CD4-positive, alpha-beta T cell treated with Interleukin-12 subunit alpha and Interleukin-12 subunit beta, for 1 hour (primary cell): ENCODE measurements around the gene NMNAT3.
"Not testable (repeated sequence)": the region's sequence is repeated elsewhere in the genome, so short reads cannot be mapped to it uniquely, and the experiment has no call there.

Source experiments
- DNase-seq: peaks from one replicate; pipeline ENCODE4 v3.0.0-alpha.2; 2020

NMNAT3 gene

DNA sequence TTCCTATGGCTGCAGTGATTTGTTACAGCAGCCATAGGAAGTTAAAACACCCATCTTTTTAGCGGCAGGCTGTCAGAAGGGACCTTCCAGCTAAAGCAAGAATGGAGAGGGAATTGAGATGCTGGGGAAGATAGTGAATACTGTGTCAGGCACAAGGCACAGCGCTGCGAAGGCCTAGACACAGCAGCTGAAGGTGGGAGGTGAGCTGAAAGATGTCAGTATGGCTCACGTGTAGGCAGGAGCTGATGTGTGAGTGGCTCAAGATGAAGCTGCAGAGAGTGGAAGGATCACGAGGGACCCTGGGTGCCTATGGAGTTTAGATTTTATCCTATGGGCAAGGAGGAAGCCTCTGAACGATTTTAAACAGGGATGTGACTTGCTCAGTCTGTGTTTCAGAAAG is 44.3 kb downstream of the NMNAT3 start:
- no peak for DNase-seq

DNA sequence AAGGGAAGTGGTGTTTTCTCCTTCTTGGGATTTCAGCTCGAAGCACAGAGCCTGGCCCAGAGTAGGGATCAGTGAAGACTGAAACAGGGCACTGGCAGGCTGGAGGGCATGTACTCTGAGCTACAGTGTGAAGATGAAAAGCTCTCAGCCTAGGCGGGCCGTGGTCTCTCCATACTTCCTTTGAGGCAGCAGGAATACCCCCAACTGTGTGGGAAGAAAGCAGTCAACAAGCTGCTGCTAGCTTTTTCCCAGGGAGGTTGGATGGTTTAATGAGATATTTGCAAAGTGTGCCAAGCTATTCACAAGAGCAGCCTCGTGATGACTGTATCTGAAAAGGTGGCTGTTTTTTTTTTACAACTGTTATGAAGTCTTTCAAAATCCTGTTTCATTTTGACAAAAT is 47.2 kb downstream of the NMNAT3 start:
- DNase-seq, result no peak

DNA sequence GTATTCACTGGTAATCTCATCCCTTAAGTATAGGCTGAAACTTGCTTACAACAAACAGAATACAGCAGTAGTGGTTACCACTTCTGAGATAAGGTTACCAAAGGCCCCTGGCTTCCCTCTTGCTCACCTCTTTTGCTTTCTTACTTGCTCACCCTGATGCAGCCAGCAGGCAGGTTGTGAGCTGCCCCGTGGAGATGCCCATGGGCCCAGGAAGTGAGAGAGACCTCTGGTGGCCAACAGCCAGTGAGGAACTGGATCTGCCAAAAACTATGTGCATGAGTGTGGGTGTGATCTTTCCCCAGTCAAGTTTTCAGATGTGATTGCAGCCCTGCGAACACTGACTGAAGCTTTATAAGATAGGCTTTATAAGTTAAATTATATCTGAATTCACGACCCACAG is 48.7 kb downstream of the NMNAT3 start:
- no peak for DNase-seq

DNA sequence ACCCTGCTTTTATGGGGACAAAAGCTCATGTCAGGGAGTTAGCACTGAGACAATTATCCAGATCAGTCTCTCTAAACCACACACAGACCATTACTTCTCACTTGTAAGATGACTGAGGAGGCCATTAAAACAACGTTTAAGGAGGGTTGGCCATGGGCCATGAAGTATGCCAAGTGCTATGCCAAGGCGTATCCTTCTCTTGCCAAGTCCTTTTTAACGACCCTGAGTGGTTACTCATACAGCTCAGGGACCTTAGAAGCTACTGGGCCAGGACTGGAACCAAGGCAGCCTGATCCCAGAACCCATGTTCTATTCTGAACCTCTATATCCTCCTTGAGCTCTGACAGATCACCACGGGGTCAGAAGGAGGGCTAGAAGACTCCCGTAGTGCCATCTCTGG is 50.0 kb downstream of the NMNAT3 start:
- DNase-seq, result no peak

DNA sequence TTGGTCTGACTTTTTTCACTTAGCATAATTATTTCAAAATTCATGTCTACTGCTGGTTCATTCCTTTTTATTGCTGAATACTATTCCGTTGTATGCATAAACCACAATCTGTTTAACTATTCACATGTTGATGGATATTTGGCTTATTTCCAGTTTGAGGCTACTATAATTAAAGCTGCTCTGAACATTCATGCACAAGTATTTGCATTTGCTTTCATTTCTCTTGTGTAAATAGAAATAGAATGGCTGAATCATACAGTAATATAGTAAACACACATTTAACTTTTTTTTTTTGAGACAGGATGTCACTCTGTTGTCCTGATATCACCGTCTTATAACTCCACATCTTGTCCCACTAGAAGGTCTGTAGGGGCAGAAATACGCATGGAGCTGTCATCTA is 57.3 kb downstream of the NMNAT3 start:
- no peak for DNase-seq

DNA sequence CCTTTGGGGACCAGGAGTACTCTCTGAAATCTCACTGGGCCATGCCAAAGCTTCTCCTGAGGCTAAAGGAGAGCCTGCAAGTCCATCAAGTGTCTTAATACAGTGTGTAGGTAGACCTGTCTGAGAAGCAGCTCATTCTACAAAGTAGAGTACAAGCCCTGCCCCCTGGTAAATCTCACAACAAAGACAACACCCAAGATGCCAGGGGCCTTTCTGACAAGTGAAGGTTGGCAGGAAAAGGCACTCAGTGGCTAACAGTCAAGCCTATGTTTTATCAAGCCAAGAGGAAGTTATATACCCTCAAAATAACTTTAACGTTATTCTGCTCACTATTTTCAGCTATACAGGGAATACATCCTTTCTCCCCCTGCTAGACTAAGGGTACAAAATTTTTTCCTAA is 58.3 kb downstream of the NMNAT3 start:
- no peak for DNase-seq

DNA sequence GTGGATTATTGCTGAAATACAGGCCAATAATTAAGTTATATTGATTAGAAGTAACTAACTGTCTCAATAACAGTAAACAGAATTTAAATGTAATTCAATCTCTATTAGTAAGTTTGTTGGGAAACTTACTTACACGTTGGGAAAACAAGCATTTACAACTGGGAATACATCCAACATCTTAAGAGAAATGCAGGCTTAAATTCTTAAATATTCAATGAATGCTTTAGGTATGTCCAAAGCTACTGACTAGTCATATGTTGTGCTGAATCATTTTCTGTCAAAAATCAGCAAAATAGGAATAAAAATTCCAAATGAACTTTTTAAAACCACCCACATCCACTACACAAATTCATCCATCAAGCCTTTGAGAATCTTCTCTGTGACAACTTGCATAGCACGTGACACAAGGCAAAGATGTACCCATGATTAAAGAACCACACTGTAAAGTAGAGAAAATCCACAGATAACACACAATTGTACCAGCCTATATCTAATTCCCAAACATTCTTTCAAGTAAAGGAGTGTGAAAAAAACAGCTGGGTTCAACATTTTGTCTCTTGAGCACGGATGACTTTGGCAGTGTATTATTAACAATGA is 60.0 kb downstream of the NMNAT3 start:
- DNase-seq, result no peak

DNA sequence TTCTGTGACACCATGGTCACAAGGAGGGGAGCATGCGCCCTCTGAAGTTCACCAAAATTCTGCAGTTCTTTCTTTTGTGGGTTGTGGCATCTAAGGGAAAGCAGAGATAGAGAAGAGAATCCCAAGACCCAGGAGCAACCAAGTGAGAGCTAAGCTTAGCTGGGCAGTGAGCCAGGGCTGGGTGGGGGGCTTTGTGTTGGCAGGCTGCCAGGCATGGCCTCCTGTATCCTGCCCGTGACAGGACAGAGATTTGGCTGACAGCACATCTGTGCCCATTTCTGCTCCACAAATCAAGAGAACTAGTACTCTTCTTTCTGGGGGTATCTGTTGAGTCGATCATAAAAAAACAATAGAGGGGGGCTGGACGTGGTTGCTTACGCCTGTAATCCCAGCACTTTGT is 66.2 kb downstream of the NMNAT3 start:
- no peak for DNase-seq

DNA sequence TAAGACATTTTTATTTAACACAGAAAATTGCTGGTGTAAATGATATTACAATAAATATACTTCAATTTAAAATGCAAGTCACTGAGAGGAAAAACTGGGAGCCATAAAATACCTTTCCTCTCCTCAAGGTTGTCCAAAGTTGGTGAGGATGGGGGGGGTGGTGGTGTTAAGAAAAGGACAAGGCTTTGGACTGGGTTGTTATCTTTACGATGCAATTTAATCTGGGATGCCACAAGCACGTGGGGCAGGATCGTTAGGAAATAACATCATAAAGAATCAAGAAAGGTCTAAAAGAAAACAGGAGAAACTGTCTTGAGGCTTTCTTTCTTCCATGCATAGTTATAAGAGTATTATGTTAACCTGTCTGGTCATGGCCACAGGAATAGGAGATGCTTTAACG is 66.9 kb downstream of the NMNAT3 start:
- no peak for DNase-seq

DNA sequence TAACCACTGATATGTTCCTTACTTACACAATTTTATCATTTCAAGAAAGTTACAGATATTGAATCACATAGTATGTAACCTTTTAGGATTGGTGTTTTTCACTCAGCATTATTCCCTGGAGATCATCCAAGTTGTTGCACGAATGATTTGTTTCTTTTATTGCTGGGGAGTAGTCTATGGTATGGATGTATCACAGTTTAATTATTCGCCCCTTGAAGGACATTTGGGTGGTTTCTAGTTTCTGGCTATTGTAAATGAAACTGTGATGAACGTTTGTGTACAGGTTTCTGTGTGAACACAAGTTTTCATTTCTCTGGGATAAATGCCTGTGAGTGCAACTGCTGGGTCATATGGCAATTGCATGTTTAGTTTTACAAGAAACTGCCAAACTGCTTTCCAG is 68.8 kb downstream of the NMNAT3 start:
- no peak for DNase-seq

DNA sequence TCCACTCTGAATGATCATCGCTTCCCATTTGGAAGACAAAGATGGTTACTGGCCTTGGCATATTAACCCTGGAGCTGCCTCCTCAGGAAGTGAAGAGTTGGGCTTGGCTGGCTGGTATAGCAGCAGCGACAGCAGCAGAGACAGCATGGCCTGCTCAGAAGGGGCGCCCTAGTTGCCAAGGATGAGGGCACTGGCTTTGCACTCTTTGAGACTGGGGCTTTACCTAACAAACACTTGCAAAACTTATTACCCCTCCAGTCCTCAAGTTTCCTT is 69.7 kb downstream of the NMNAT3 start:
- no peak for DNase-seq

DNA sequence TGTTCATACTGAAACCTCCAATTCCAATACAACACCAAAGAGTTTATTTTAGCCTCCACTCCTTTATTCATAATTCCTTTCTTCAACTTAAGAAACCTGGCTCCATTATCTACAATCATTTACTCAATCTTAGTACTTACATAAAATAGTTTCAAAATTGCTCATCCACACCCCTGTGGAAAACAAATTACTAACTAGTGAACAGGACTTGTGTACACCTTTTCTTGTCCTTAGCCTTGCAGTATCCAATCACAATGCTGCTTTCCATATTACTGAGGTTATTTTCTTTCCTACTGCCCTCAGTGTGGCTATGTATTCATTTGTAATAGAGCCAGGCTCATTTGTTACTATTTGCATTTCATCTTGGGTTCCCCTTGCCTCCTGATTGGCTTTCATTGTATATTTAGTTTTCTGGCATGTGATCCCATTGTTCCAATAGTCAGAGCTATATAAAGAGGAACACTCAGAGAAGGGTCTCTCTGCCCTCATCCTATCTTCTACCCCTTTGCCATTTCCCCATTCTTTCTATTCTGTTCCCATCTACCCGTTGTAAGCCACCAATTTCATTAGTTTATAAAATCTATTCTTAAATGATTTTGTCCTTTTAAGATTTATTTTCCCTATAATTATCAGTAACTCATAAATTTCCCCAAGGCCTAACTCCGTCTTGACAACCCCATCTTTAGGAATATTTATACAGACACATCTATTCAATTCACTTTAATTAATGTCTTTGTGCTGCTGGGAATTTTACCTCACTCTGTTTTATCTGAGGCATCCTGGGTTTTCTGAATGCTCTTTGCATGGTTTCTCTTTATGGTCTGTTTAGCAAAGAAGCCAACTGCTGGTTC is 70.3 kb downstream of the NMNAT3 start:
- no peak for DNase-seq

DNA sequence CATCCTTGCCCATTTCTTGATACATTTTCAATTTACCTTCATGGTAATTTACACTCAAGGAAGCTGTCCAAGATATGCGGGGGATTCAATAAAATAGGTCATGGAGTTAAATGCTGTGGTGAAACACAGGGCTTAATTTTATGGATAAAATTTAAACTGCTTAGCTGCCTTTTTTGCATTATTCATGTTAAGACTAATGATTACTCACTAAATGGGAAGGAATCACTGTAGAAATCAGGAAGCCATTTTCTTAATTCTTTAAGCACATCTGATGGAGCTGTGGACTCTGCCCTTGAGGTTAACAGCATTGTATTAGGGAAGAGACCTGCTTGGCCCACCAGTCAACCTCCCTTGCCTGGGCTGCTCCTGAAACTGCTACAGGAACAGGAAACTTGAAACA is 75.8 kb downstream of the NMNAT3 start:
- DNase-seq, result no peak

DNA sequence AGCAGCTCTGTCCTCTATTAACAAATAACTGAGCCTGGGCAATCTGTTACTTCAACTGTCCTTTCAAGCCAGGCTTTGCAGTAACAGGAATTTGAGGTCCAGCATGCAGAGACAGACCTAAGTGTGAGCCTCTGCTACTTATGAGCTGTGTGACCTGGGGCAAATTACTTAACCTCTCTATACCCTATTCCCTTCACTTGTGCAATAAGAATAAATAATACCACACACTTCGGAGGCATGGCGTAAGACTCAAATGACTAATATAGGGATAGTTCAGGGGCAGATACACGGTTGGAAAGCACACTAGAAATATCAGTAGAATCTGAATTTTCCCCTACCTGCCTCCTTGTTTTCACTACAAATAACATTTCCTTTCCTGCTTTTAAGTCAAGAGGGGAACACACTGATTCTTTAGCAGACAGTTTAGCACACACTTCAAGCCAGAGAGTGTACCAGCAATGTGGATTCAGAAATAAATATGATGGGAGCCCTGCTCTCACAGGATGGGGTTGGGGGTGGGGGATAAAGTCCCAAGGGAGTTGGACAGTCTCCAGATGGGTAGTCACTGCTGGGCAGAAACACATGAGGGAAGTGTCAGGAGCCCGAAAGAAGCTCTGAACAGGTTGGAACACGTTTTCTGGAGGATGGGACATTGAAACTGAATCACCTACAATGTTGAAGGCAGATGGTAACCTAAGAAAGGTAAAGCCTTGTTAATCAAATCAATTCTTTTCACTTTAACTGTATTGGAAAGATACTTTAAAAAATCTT is 76.4 kb downstream of the NMNAT3 start:
- no peak for DNase-seq

DNA sequence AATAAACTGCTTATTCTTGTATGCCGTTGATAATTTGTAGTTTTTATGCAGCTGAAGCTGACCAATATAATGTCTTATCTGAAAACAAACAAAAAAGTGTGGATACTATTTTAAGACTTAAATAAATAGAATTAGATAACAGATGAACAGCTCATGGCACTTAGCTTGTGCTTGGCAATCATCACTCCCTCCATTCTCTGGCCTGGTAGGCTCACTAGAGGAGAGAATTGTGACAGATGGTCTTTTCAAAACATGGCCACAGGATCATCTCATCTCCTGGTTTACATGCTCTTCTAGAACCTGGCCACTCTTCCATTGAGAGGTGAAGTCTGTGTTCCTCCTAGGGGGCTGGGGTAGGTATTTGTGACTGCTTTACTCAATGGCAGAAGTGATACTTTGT is 79.8 kb downstream of the NMNAT3 start:
- DNase-seq, result no peak

DNA sequence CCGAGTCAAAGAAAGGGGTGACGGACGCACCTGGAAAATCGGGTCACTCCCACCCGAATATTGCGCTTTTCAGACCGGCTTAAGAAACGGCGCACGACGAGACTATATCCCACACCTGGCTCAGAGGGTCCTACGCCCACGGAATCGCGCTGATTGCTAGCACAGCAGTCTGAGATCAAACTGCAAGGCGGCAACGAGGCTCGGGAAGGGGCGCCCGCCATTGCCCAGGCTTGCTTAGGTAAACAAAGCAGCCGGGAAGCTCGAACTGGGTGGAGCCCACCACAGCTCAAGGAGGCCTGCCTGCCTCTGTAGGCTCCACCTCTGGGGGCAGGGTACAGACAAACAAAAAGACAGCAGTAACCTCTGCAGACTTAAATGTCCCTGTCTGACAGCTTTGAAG is 86.6 kb downstream of the NMNAT3 start:
- not testable (repeated sequence) for DNase-seq

DNA sequence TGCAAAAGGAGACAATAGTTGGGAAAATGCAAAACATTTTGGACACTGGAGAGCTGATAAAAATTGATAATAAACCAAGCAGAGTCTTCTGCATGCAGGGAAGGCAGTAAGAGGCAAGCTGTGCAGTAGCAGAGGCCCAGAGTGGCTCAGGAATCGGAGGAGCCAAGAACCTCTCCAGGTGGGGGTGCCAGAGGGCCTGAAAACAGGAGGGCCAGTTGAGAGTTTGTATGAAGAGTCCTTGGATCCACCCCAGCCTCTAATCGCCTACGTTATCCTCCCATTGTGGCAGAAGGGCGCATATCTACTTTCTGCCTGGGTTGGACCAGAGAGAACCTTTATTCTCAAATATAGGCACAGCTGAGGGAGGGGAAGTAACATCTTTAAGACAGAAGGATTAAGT is 89.3 kb downstream of the NMNAT3 start:
- no peak for DNase-seq

DNA sequence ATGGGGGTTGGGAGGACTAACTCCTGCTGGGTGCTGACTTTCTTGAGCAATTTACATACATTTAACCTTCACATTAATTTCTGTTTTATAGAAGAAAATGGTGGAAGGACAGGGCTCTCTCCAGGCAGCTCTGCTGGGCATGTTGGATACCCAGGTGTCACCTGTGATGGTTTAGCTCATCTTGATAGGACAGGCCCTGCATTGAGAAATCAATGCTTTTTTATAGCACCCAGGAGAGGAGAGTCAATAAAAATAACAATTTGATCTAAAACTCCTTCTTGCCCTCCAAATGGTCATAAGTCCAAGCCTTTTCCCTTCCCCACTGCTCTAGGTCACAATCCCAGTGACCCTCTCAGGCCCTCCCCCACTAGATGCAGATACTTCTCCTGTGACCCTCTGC is 90.0 kb downstream of the NMNAT3 start:
- no peak for DNase-seq

DNA sequence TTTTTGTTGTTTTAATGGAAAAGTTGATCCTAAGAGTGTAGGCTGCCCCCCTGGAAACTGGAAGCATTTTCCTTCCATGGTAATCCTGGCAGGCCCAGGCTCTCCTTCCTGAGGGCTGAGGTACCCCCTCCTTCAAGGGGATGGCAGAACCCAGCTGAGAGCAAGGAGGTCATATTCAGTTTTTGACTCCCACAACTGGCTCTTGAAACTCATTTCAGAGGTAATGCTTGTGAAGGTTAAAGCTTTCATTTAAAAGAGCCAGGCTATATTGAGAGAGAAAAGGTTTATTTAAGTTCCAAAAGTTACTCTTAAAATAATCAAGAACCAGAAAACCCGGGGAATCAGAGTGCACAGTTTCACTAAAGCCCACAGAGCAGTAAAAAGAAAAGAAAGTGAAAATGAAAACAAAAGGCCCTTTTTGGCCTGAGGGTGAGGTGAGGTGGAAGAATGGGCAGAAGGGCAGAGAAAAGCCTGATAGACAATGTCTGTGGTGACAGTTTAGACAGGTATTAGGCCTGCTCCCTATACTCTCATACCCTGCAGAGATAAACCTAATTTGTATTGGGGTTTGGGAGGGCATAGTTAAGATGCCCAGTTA is 91.3 kb downstream of the NMNAT3 start:
- no peak for DNase-seq

DNA sequence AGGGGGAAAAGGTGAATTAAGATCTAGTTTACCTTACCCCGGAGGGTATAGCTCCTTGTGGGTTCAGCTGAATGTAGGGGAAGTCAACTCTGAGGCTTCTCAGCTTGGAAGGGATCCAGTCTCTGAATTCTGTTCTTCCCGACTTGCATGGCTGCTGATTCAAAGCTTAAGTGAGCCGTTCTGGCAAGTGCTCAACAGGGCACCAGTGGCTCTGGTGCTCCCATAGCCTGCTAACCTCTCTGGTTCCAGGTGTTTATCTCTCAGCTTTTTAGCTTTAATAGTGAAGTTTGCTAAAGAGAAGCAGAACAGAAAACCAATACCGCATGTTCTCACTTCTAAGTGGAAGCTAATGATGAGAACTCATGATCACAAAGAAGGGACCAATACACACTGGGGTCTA is 92.0 kb downstream of the NMNAT3 start:
- no peak for DNase-seq

DNA sequence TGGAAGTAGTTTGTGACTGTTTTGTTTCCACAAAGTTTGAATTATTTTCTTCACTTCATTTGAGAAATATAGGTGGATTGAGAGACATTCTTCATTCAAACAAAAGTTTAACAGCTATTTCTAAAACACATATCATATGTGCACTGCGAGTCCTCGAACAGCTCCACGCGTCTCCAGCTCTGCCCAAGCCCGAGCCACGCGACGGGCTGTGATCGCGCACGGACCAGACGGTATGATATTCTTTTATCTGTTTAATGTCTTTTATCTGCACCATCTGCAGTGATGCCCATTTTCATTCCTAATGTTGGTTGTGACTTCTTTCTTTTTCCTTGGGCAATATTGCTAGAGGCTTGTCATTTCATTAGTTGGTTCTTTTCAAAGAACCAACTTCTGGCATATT is 94.1 kb downstream of the NMNAT3 start:
- DNase-seq, result not testable (repeated sequence)

DNA sequence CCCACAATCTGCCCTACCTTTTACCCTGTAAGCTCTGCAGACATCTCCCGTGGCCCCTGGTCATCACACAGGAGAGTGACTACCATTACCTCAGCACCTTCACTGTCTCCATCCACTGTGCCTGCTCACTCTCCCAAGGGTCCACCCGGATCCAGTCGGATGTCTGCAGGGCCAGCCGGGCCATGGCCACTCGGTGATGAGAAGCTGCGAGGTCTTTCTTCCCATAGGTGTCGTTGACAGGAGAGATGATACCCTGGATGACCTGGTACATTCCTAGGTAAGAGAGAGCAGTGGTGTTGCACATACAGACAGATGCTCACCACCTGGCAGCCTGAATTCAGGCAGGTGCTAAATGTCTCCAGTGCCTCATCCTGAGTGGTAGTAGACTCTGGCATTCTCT is 99.0 kb downstream of the NMNAT3 start:
- DNase-seq, result no peak

DNA sequence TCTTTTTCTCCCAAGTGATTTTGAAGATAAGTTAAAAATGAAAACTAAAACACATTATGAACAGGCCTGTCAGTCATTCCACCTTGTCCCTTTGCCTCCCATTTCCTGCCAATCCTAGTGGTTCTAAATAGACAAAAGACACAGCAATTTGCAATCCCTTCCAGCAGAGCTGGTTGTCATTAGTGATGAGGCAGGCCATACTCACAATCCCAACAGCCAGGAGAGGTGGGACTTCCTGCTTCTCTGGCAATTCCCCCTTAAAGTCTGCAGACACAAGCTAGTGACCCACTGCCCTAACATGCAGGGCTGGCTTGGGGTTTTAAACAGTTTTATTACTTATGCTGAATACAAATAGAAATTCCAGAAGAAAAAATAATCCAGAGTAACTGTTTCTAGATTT is 99.9 kb downstream of the NMNAT3 start:
- DNase-seq, result no peak

DNA sequence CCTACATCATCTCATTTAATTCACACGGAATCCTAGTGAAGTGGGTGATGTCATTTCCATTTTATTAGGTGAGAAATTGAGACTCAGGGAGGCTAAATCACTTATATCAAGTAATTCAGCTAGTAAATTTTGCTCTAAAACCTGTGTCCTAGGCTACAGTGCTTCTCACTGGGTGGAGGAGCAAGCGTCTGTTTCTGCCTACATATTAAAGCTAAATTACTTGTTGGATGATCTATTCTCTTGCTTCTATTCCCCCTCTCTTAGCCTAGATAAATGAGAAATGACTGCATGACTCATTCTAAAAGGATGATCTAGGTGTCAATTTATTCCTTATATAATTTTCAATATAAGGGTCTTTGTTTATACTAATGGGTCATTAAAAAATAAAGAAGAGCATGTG is 100.4 kb downstream of the NMNAT3 start:
- DNase-seq, result no peak
